ENCODE results near the gene ITGB7.

- no peak for TF ChIP-seq POLR2A (IDR thresholded peaks at IDR 0.05)
- TF ChIP-seq CTCF (IDR thresholded peaks at IDR 0.05): no peak
- no peak for TF ChIP-seq POLR2AphosphoS5 (IDR thresholded peaks at IDR 0.05)
These were observed 47.9 kb upstream of the ITGB7 start for GRCh38 chr12:53254816-53255545.
